Tibial nerve (tissue), 4 donors: ENCODE measurements around the gene KRT222. TPM values are rescaled to one million over a fixed set of nuclear protein-coding genes. Genes with fewer than 3 reads are reported as not detected.

Experiments
- DNase-seq, 2 donors: peaks; one replicate each; pipeline ENCODE4 v3.0.0-alpha.2; 2019; ENCODE audit warnings: low spot score in 2 of 2
- H3K27ac ChIP-seq, 4 donors: fragments of 200-600 bp; sonication (generic) in 3 of 4; one replicate each; pipeline ENCODE4 v1.5.1; 2017 to 2019; ENCODE audit warnings: mild to moderate bottlenecking in 1 of 4
- H3K27me3 ChIP-seq, 2 donors: fragments of 200-600 bp; sonication (generic) in 1 of 2; one replicate each; pipeline versions ENCODE4 v1.5.1 to v1.6.0; 2017 to 2019
- H3K36me3 ChIP-seq, 3 donors: fragments of 200-600 bp; sonication (generic); one replicate each; pipeline ENCODE4 v1.5.1; 2018 to 2019
- H3K4me1 ChIP-seq, 4 donors: fragments of 200-600 bp; sonication (generic) in 3 of 4; one replicate each; pipeline ENCODE4 v1.5.1; 2017 to 2019
- H3K4me3 ChIP-seq, 4 donors: fragments of 200-600 bp; sonication (generic) in 3 of 4; one replicate each; pipeline ENCODE4 v1.5.1; 2017 to 2019; ENCODE audit warnings: mild to moderate bottlenecking in 1 of 4, moderate library complexity in 1 of 4
- H3K9me3 ChIP-seq, 4 donors: fragments of 200-600 bp; sonication (generic) in 3 of 4; one replicate each; pipeline ENCODE4 v1.5.1; 2017 to 2019
- EP300 ChIP-seq, 2 donors: sonication (generic); formaldehyde crosslinking; IDR thresholded peaks; one replicate each; pipeline ENCODE4 v1.6.1; 2017; ENCODE audit warnings: antibody characterized with exemption in 2 of 2, mild to moderate bottlenecking in 1 of 2
- POLR2A ChIP-seq, 2 donors: fragments of 450-650 bp; IDR thresholded peaks; one replicate each; pipeline ENCODE4 v1.6.1; 2017; ENCODE audit warnings: antibody characterized with exemption in 2 of 2, mild to moderate bottlenecking in 2 of 2, moderate library complexity in 2 of 2
- WGBS, 2 donors: methylation state at CpG; one replicate each; pipeline ENCODE4 v1.1.5; 2018; 5-methylcytosine and 5-hydroxymethylcytosine counted together
- total RNA-seq, 4 donors: library from RNA; depleted of rRNA; stranded (reverse); fragments of >200 nt; gene quantifications; one replicate each; pipeline ENCODE4 v1.1.0, GENCODE V29; 2016
- TF ChIP-seq, protein P1 (sequence below), 5 experiments: fragments of 200-600 bp in 3 of 5; fragments of 450-650 bp in 2 of 5; sonication (generic) in 3 of 5; IDR thresholded peaks; one replicate each; pipeline ENCODE4 v1.5.1; 2016 to 2019; ENCODE audit warnings: antibody characterized with exemption in 5 of 5, mild to moderate bottlenecking in 3 of 5, moderate library complexity in 2 of 5

The KRT222 gene
- total RNA-seq, 4 donors from 2014 or later: 2.7 to 17.9 (median 7.6) TPM

DNA sequence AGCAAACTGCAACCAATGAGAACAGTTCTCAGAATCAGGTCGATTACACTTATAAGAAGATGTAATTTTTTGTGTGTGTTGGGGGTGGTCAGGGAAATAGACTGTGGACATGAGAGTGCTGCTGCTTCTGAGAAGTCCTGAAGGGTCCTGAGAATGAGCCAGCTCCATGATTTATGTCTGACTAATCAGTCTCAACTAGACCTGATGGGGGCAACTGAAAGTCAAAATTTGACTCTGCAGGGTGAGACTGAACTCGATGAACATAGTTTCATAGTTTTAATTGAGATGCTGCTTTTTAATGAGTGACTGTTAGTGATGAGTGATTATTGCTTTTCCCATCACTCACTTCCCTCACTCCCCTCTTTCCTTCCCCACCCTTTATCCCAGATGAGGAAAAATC, 54.6 kb downstream of the KRT222 start:
- Histone ChIP-seq H3K4me3 (no peak overlapping the region), H3K9me3 (no peaks in the 10 kb centered on the region), H3K4me1 (peaks cover 0 to 7% (median under 1%) of the 10 kb centered on the region in 4 donors), H3K27me3 (no peaks in the 10 kb centered on the region), H3K36me3 (no peaks in the 10 kb centered on the region), H3K27ac (no peak overlapping the region)
- no peak for DNase-seq
- TF ChIP-seq, protein P1, sequence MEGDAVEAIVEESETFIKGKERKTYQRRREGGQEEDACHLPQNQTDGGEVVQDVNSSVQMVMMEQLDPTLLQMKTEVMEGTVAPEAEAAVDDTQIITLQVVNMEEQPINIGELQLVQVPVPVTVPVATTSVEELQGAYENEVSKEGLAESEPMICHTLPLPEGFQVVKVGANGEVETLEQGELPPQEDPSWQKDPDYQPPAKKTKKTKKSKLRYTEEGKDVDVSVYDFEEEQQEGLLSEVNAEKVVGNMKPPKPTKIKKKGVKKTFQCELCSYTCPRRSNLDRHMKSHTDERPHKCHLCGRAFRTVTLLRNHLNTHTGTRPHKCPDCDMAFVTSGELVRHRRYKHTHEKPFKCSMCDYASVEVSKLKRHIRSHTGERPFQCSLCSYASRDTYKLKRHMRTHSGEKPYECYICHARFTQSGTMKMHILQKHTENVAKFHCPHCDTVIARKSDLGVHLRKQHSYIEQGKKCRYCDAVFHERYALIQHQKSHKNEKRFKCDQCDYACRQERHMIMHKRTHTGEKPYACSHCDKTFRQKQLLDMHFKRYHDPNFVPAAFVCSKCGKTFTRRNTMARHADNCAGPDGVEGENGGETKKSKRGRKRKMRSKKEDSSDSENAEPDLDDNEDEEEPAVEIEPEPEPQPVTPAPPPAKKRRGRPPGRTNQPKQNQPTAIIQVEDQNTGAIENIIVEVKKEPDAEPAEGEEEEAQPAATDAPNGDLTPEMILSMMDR (IDR thresholded peaks at IDR 0.05): no peak
- TF ChIP-seq EP300 (IDR thresholded peaks at IDR 0.05) (no peak), POLR2A (IDR thresholded peaks at IDR 0.05) (no peak)
- WGBS, 2 donors: 72 to 74% methylated on average over 2 of the region's 2 CpGs

DNA sequence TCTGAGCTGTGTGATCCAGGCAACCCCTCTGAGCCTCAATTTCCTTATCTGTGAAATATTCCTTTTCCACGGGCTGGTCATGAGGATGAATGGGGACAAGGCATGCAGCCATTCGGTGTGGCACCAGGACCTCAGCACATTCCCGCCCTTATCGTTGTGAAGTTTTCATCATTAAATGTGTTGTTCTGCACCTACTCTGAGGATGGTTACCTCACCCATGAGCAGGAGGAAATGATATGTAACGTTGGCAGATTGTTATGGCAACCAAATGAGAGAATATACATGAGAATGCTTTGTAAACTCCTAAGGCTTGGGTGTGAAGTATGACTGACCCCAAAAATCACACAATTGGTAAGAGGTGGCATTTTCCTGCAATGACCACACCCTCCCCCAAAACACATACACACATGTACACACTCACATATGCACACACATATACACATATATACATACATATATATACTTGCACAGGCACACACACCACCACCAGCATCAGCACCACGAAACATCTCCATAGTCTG, 56.9 kb downstream of the KRT222 start:
- WGBS, 2 donors: 80 to 85% methylated on average over 6 of the region's 6 CpGs
- Histone ChIP-seq H3K36me3 (no peaks in the 10 kb centered on the region), H3K27ac (no peak overlapping the region), H3K4me1 (no peaks in the 10 kb centered on the region), H3K4me3 (no peak overlapping the region), H3K27me3 (no peaks in the 10 kb centered on the region), H3K9me3 (no peaks in the 10 kb centered on the region)
- no peak for DNase-seq
- TF ChIP-seq, protein P1 (IDR thresholded peaks at IDR 0.05): no peak
- TF ChIP-seq EP300 (IDR thresholded peaks at IDR 0.05) (no peak), POLR2A (IDR thresholded peaks at IDR 0.05) (no peak)

DNA sequence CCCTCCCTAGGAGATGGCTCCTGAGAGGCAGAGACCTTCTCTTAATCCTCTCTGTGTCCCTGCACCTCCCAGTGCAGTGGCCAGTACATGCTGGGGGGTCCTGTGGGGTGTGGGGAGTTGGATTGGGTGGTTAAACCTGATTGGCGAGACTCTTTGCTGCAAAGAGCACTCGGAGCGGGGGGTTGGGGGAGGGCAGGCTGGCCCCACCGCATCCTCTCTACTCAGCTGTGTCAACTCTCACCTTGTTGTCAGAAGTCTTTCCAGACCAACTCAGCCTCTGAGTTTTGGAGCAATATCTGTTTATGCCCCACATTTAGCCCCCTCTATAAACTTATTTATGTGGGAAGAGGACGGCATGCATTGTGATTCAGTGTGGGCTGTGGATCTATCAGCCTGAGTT, 57.3 kb downstream of the KRT222 start:
- 71 to 76% methylated on average over 4 to 5 of the region's 5 CpGs for WGBS, 2 donors
- TF ChIP-seq EP300 (IDR thresholded peaks at IDR 0.05): no peak
- TF ChIP-seq, protein P1 (IDR thresholded peaks at IDR 0.05): no peak
- TF ChIP-seq POLR2A (IDR thresholded peaks at IDR 0.05): no peak
- no peak for DNase-seq
- H3K36me3 ChIP-seq: no peaks in the 10 kb centered on the region
- H3K4me3 ChIP-seq: no peak overlapping the region
- no peaks in the 10 kb centered on the region for H3K9me3 ChIP-seq
- H3K27ac ChIP-seq: no peak overlapping the region
- no peaks in the 10 kb centered on the region for H3K27me3 ChIP-seq
- no peaks in the 10 kb centered on the region for H3K4me1 ChIP-seq

DNA sequence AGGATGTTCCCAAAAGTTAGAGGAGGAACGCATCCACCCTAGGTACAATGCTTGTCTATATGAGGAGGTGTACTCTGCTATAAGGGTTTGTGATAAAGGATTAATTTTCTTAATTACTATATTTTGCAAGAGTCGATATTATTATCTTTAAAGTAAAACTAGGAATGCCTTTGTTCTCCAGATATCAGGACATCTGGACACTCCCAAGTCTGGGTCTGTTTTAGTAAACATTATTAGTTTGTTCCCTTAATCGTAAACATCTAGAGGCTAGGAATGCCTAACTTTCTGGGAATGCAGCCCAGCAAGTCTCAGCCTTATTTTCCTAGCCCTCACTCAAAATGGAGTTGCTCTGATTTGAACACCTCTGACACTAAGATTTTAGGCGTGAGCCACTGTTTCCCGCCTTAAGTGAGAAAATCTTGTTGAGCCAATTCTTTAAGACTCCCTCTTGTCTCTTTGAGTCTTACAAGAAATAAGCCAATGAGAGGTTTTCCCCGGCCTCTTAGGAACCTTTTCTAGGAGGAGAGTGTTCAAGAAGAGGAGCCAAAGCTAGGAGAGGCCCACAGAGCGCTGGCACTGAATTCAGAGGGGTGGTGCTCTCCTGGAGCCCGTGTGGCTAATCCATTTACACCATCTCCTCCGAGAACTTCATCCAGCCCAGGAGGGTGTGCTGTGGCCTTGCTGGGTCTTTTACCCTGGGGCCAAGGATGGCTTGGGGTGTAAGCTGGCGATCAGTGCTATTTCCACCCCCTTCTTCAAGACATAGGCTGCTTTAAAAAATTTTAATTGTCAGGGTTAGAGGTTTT, 58.2 kb downstream of the KRT222 start:
- Histone ChIP-seq H3K4me1 (no peaks in the 10 kb centered on the region), H3K9me3 (no peaks in the 10 kb centered on the region), H3K27ac (no peak overlapping the region), H3K4me3 (no peak overlapping the region), H3K36me3 (no peaks in the 10 kb centered on the region), H3K27me3 (no peaks in the 10 kb centered on the region)
- DNase-seq: no peak
- TF ChIP-seq POLR2A (IDR thresholded peaks at IDR 0.05) (no peak), EP300 (IDR thresholded peaks at IDR 0.05) (no peak)
- TF ChIP-seq, protein P1 (IDR thresholded peaks at IDR 0.05): no peak
- WGBS, 2 donors: 71 to 72% methylated on average over 10 of the region's 10 CpGs

DNA sequence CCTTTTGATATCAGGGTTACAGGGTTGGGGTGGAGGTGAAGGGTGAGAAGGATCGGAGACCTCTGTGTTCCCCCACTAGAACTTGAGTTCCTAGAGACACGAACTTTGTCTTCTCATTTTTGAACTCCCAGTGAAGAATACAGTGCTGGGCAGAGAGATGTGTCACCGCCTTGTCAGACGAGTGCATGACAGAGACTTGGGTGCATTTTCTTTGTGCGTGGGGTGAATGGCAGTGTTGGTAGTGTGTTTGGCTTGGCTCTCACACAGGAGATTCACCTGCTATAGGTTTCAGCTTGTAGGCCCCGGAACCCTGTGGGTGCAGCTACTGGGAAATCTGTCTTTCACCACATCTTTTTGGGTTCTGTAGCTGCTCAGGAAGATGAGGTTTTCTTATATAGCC, 59.7 kb downstream of the KRT222 start:
- Histone ChIP-seq H3K27ac (no peak overlapping the region), H3K36me3 (no peaks in the 10 kb centered on the region), H3K4me1 (no peaks in the 10 kb centered on the region), H3K9me3 (no peaks in the 10 kb centered on the region), H3K4me3 (no peak overlapping the region), H3K27me3 (no peaks in the 10 kb centered on the region)
- TF ChIP-seq EP300 (IDR thresholded peaks at IDR 0.05) (no peak), POLR2A (IDR thresholded peaks at IDR 0.05) (no peak)
- TF ChIP-seq, protein P1 (IDR thresholded peaks at IDR 0.05): no peak
- no peak for DNase-seq
- 94 to 96% methylated on average over 6 of the region's 6 CpGs for WGBS, 2 donors
